ENCODE measurements around the gene PIK3C2G.

DNA sequence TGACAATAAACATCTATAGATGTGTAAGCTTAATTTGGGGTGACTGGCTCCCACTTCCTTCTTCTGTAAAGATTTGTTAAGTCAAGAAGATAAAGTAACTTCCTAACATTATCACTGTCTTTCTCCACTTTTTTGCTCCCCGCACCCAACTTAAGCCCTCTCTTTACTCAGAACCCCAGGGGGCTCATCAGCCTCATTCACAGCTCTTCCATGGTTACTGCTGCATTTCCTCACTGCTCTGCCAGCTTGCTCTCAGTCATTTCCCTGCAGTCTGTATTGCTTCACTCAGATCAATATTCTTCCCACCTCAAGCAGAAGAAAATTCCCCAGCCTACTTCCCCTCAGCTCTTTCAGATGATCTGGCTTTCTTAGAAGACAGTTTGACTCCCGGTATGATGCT, 102.0 kb downstream of the PIK3C2G start:
- TF ChIP-seq POLR2AphosphoS5 (IDR thresholded peaks at IDR 0.05; ENCODE audit: low read depth, low read length) (no peak), SIN3A (IDR thresholded peaks at IDR 0.05; ENCODE audit: borderline replicate concordance, insufficient read depth, low read length) (no peak), TAF1 (IDR thresholded peaks at IDR 0.05; ENCODE audit: borderline replicate concordance, insufficient read depth, low read length) (no peak)

Measured in PFSK-1 (cell line).